SH-SY5Y (cell line): ENCODE measurements around the gene APOBEC3B.

Source experiments
- GATA2 ChIP-seq: IDR thresholded peaks from 2 replicates; pipeline ENCODE4 v1.6.1; 2011; ENCODE audit warnings: mild to moderate bottlenecking, low read depth, low read length
- GATA3 ChIP-seq: IDR thresholded peaks from 2 replicates; pipeline ENCODE4 v1.6.1; 2011; ENCODE audit warnings: low read depth, mild to moderate bottlenecking, low read length, moderate library complexity

DNA sequence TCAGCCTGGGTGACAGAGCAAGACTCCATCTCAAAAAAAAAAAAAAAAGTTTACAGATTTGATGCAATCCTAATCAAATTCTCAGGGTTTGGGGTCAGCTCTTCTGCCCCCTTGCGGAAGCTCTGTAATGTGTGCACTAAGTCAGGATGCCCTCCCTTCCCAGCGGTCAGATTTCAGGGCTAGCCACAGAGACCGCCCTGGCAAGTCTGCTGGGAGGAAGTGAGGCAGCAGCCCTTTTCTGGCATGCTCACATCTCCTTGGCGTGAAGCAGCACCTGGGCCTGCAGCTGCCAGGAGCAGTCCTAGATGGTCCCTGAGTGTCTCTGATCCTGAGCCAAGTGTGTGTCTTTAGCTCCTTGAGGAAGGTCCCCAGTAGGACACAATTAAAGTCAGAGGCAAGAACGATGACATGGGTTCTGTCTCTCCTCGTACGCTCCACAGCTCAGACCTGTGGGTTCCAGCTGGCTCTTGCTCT, 21.1 kb downstream of the APOBEC3B start:
- TF ChIP-seq GATA2 (no peak), GATA3 (no peak)
